ENCODE data around the gene RALGPS2.

The RALGPS2 gene, protein sequence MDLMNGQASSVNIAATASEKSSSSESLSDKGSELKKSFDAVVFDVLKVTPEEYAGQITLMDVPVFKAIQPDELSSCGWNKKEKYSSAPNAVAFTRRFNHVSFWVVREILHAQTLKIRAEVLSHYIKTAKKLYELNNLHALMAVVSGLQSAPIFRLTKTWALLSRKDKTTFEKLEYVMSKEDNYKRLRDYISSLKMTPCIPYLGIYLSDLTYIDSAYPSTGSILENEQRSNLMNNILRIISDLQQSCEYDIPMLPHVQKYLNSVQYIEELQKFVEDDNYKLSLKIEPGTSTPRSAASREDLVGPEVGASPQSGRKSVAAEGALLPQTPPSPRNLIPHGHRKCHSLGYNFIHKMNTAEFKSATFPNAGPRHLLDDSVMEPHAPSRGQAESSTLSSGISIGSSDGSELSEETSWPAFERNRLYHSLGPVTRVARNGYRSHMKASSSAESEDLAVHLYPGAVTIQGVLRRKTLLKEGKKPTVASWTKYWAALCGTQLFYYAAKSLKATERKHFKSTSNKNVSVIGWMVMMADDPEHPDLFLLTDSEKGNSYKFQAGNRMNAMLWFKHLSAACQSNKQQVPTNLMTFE

DNA sequence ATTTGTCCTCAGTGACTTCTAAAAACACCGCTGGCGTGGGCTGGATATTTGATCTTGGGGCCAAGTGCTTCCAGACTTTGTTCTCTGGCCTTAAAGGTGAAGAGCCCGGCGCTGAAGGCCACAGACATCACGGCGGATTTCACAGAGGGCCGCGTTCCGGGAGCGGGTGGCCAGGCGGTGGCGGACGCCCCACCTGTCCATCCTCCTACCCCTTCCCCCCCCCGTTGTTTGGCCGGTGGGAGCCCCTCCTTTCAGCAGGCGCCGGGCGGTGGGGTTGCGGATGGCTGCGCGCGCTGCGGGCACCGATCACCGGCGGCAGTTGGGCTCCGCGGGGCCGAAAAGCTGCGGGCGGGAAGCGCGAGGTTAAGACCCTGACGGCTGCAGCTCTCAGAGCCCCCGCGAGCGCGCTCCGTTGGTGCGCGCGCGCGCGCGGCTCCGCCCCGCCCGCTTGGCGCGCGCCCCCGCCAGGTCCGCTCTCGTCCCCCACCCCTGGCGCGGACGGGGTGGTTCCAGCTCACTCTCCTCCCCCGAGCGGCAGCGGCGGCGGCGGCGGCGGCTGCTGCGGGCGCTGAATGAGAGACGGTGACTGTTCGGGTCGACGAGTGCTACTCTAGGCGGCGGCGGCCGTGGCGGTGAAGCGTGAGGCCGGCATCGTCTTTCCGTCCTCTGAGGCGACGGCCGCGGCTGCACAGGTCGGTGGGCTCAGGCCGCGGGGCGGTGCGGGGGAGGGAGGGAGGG is at the start of gene RALGPS2:
RALGPS2 (plus strand) TSS at position 517 of the 738 bp plus-strand sequence. CDS start 51,521 bp downstream, outside the sequence.
- DNase-seq (ENCODE audit: low read depth): peak; percentile 38

DNA sequence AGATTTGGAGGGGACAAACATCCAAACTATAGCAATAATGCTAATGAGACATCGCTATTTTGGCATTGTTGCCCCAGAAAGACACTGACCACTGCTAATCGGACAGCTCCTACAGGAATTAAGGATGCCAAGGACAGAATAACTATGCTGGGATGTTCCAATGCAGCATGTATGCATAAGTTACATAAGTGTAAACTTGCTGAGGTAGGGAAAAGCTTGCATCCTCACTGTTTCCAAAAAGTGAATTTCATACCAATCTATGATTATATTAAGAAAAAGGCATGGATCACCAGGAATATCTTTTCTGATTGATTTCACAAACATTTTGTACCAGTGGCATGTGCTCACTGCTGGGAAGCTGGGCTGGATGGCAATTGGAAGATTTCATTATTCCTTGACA is 45.8 kb upstream of the RALGPS2 start:
- DNase-seq (ENCODE audit: low read depth): no peak

- no peak for DNase-seq (ENCODE audit: low read depth)
Measured at GRCh38 chr1:178682429-178682828, 42.6 kb upstream of the RALGPS2 start.

- no peak for DNase-seq (ENCODE audit: low read depth)
Measured at GRCh38 chr1:178682886-178683285, 42.2 kb upstream of the RALGPS2 start.

DNA sequence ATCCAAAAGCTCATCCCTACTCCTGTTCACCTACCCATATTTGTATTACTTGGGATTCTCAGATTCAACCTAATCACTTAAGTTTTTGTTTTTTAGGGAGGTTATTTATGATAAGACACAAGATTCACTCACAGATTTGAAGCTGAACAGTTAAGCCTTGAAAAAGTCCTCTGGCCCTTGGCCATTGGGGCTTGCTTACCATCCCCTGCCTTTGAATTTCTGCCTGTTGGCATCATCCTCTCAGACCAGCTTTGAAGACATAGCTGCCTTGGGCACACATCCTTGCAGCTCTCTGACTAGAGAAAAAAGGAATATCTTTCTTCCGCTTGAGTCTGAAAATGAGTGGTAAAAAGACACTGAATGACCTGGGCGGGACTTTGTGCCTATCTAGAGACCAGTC is 41.8 kb upstream of the RALGPS2 start:
- DNase-seq (ENCODE audit: low read depth): no peak

GRCh38 chr1:178684111-178684510 is 40.9 kb upstream of the RALGPS2 start:
- DNase-seq (ENCODE audit: low read depth): no peak

DNA sequence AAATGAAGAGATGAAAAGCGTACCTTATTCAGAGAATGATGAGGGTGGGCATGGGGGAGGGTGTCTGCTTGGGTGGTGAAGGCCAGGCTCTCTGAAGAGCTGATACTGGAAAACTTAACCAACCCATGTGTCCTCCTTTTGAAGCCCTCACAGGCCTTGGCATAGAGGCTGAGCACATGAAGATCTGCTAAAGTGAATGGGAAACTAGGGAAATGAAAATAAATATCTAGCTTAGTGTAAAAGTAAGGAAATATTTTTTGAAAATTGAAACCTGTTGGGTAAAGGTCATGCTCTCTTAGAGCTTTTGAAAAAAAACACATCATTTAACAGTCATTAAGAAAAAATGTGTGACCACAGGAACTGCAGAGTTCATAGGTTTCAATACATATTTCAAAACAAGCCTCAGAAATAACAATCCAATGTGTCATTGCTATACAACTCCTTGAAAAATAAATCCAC is 40.5 kb upstream of the RALGPS2 start:
- DNase-seq (ENCODE audit: low read depth): peak; percentile 87

DNA sequence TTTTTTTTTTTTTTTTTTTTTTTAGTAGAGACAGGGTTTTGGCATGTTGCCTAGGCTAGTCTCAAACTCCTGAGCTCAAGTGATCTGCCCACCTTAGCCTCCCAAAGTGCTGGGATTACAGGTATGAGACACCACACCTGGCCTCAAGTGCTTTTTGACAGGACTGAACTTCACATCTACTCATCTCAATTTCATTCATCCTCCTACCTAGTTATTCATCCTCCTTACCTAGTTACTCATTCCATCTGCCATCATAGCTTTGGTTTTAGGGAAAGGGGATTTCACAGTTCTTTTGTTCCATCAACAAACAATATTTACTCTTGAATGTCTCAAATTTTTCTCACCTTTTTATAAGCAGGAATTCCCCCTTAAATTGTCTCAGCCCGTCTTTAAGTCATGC is 38.6 kb upstream of the RALGPS2 start:
- no peak for DNase-seq (ENCODE audit: low read depth)

DNA sequence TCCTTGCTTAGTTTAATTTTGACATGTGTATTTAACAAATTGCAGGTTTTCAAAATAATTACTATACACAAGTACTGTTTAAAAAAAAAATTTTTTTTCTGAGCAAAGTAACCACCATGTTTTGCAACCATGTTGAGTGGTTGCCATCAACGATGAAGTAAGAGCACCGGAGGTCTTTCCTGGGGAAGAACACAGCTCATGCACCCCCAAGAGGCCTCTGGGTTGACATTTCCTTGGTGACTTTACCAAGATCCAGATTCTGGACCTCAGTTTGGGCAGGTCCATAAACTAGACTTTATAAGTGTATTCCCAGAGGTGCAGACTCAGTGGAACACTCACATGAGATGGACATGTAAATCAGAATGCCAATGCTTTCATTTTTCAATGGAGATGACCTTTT is 36.8 kb upstream of the RALGPS2 start:
- DNase-seq (ENCODE audit: low read depth): peak; percentile 40

GRCh38 chr1:178689769-178690168 is 35.3 kb upstream of the RALGPS2 start:
- no peak for DNase-seq (ENCODE audit: low read depth)

- no peak for DNase-seq (ENCODE audit: low read depth)
Measured at GRCh38 chr1:178690496-178690895, 34.5 kb upstream of the RALGPS2 start.

GRCh38 chr1:178692564-178693327 is 32.3 kb upstream of the RALGPS2 start:
- no peak for DNase-seq (ENCODE audit: low read depth)

- DNase-seq (ENCODE audit: low read depth): no peak
Measured at GRCh38 chr1:178693366-178693765, 31.7 kb upstream of the RALGPS2 start.

GRCh38 chr1:178694923-178695525 is 30.0 kb upstream of the RALGPS2 start:
- DNase-seq (ENCODE audit: low read depth): no peak

DNA sequence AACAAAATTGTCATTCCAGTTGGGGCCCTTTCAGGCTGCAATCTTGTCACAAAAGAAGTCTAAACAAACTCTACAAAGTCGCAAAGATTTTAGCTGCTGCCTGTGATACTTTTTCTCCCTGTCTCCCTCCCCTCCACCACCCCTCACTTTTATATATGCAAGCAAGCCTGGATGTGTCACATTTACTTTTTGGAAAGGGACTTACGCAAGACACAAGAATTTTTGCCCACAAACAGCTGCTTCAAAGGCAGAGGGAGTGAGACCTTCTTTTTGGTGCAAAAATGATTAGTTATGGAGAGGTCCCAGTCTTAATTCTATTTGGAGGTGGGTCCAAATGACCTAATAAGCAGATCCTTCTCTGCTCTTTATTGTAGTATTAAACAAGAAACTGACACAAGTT is 22.9 kb upstream of the RALGPS2 start:
- DNase-seq (ENCODE audit: low read depth): no peak

DNA sequence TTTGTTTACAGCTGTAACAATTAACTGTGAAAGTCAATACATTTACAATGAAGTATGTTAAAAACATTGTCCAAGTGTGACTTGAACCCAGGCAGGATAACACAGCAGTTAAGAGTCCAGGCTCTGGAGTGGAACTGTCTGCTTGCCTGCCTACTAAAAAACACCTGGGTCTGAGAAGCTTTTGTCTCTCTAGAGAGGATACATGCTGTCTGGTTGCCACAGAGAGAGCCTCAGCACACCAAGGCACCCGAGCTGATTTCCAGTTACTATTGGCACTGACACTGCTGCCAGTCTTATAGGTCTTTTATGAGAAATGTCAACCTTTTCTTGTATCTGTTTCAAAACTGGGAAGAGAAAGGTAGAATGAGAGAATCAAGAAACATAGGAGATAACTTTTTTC is 20.2 kb upstream of the RALGPS2 start:
- no peak for DNase-seq (ENCODE audit: low read depth)

GRCh38 chr1:178706432-178706831 is 18.6 kb upstream of the RALGPS2 start:
- DNase-seq (ENCODE audit: low read depth): peak; percentile 44

DNA sequence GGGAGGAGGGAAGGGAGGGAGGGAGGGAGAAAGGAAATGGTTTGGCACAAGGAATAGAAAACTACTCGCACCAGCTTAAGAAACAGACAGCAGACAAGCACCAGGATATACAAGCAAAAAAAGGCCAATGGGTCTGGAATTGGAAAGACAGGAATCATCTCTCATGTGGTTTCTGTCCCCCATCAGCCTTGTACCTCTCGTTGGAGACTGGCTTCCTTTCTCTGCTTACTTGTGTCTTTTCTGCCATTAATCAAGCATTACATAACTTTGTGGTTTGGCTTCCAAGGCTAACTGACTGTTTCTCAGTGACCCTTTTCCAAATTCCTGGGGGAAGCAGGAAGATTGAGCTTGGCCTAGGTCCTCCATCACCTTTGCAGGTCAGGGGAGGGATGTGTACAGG is 11.8 kb upstream of the RALGPS2 start:
- no peak for DNase-seq (ENCODE audit: low read depth)

DNA sequence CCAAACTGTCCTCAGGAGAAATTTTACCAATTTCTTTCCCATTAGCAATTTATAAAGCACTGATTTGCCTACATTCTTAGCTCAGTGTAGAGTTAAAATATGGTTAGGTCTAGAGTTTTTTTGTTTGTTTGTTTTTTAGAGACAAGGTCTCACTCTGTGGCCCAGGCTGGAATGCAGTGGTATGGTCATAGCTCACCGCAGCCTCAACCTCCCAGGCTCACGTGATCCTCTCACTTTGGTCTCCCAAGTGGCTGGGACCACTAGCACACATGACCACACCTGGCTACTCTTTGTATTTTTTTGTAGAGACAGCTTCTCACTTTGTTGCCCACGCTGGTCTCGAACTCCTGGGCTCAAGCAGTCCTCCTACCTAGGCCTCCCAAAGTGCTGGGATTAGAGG is 10.6 kb upstream of the RALGPS2 start:
- DNase-seq (ENCODE audit: low read depth): no peak

- no peak for DNase-seq (ENCODE audit: low read depth)
Measured at GRCh38 chr1:178716111-178716510, 8.9 kb upstream of the RALGPS2 start.

- no peak for DNase-seq (ENCODE audit: low read depth)
Measured at GRCh38 chr1:178718520-178718919, 6.5 kb upstream of the RALGPS2 start.

- no peak for DNase-seq (ENCODE audit: low read depth)
Measured at GRCh38 chr1:178723546-178723945, 1.5 kb upstream of the RALGPS2 start.

Measured in fibroblast of the conjunctiva (primary cell).